PC-3 (cell line): Measurements from ENCODE around the gene NPRL2. TPM values are rescaled to one million over a fixed set of nuclear protein-coding genes. Genes with fewer than 3 reads are reported as not detected.
"Not testable (repeated sequence)": the region's sequence is repeated elsewhere in the genome, so short reads cannot be mapped to it uniquely, and the experiment has no call there.

ENCODE experiments used
- ATAC-seq: fragments of 200-7000 bp; cut with Tn5 transposase; 2 replicates; pipeline ENCODE4 v1.9.1; 2020; ENCODE audit warnings: mild to moderate bottlenecking, moderate library complexity
- BruUV-seq: library from RNA; stranded (reverse); fragments of 400-500 nt; replicated peaks from 2 replicates; lab custom pipeline; 2021; lab: Mats Ljungman, UMichigan
- CTCF ChIA-PET: fragments of 300-600 bp; sonication (Branson Sonifier 250); formaldehyde crosslinking; loops from one replicate; lab custom pipeline; 2022; ENCODE audit warnings: antibody characterized with exemption; lab: Charles Lee
- POLR2A ChIA-PET: fragments of 300-600 bp; sonication (Branson Sonifier 250); formaldehyde crosslinking; loops from one replicate; lab custom pipeline; 2022; ENCODE audit warnings: antibody characterized with exemption; ENCODE audit not compliant: unreplicated experiment; lab: Charles Lee
- DNase-seq: peaks from one replicate; pipeline ENCODE4 v3.0.0-alpha.2; 2015
- H2AFZ ChIP-seq: fragments of 300-600 bp; sonication (generic); 2 replicates; pipeline ENCODE4 v1.6.0; 2016; ENCODE audit warnings: antibody characterized with exemption, low read length
- H3F3A ChIP-seq: fragments of 300-600 bp; sonication (generic); one replicate; pipeline ENCODE4 v1.6.0; 2017; ENCODE audit warnings: antibody characterized with exemption, low read length, control low read depth, mild to moderate bottlenecking; ENCODE audit not compliant: unreplicated experiment
- H3K27ac ChIP-seq: fragments of 300-600 bp; sonication (generic); 2 replicates; pipeline ENCODE4 v1.5.1; 2016; ENCODE audit warnings: mild to moderate bottlenecking, low read length
- H3K27me3 ChIP-seq: fragments of 300-600 bp; sonication (generic); 2 replicates; pipeline ENCODE4 v1.6.1; 2016; ENCODE audit warnings: low read length, mixed read lengths
- H3K36me3 ChIP-seq: fragments of 300-600 bp; sonication (generic); 2 replicates; pipeline ENCODE4 v1.6.1; 2016; ENCODE audit warnings: low read depth, mixed run types, low read length, mixed read lengths
- H3K4me1 ChIP-seq: fragments of 300-600 bp; sonication (generic); 2 replicates; pipeline ENCODE4 v1.5.1; 2016; ENCODE audit warnings: low read length; ENCODE audit not compliant: insufficient read depth
- H3K4me2 ChIP-seq: fragments of 300-600 bp; sonication (generic); 2 replicates; pipeline ENCODE4 v1.6.0; 2016; ENCODE audit warnings: low read length
- H3K4me3 ChIP-seq: fragments of 300-600 bp; sonication (generic); 2 replicates; pipeline ENCODE4 v1.5.1; 2016; ENCODE audit warnings: mild to moderate bottlenecking, low read length, mixed read lengths
- H3K79me2 ChIP-seq: fragments of 300-600 bp; sonication (generic); 2 replicates; pipeline ENCODE4 v1.6.1; 2017; ENCODE audit warnings: low read length, mixed read lengths
- H3K9ac ChIP-seq: fragments of 300-600 bp; sonication (generic); 2 replicates; pipeline ENCODE4 v1.6.0; 2016; ENCODE audit warnings: mild to moderate bottlenecking, low read length
- H3K9me2 ChIP-seq: fragments of 300-600 bp; sonication (generic); replicated peaks from 2 replicates; pipeline ENCODE4 v1.6.1; 2016; ENCODE audit warnings: mixed run types, low read length, mixed read lengths
- H3K9me3 ChIP-seq: fragments of 300-600 bp; sonication (generic); 2 replicates; pipeline ENCODE4 v1.6.1; 2016; ENCODE audit warnings: low read length, mixed read lengths
- H4K20me1 ChIP-seq: fragments of 300-600 bp; sonication (generic); 2 replicates; pipeline ENCODE4 v1.6.1; 2016; ENCODE audit warnings: low read length, mixed read lengths
- EZH2 ChIP-seq: fragments of 300-600 bp; sonication (generic); IDR thresholded peaks from one replicate; pipeline ENCODE4 v1.6.1; 2017; ENCODE audit warnings: antibody characterized with exemption, mild to moderate bottlenecking, low read length; ENCODE audit not compliant: unreplicated experiment
- EZH2phosphoT487 ChIP-seq: fragments of 300-600 bp; sonication (generic); IDR thresholded peaks from 2 replicates; pipeline ENCODE4 v1.6.1; 2018; ENCODE audit warnings: mild to moderate bottlenecking, antibody characterized with exemption, low read length, borderline replicate concordance
- intact Hi-C: fragments of 100-400 bp; cut with micrococcal nuclease; formaldehyde crosslinking; loops from 2 replicates; pipeline ENCODE4 v1.9.0; 2023
- total RNA-seq: library from RNA; depleted of rRNA; stranded (reverse); fragments of >200 nt; gene quantifications from 2 replicates; pipeline ENCODE4 v1.2.3, GENCODE V29; 2014
- TF ChIP-seq, protein P1 (sequence below): fragments of 300-600 bp; sonication (generic); conservative IDR thresholded peaks from 2 replicates; pipeline ENCODE4 v1.5.1; 2017; ENCODE audit warnings: antibody characterized with exemption, low read depth, mild to moderate bottlenecking, low read length

The NPRL2 gene
- total RNA-seq, 1 experiment from 2014 or later = 56.9 TPM

DNA sequence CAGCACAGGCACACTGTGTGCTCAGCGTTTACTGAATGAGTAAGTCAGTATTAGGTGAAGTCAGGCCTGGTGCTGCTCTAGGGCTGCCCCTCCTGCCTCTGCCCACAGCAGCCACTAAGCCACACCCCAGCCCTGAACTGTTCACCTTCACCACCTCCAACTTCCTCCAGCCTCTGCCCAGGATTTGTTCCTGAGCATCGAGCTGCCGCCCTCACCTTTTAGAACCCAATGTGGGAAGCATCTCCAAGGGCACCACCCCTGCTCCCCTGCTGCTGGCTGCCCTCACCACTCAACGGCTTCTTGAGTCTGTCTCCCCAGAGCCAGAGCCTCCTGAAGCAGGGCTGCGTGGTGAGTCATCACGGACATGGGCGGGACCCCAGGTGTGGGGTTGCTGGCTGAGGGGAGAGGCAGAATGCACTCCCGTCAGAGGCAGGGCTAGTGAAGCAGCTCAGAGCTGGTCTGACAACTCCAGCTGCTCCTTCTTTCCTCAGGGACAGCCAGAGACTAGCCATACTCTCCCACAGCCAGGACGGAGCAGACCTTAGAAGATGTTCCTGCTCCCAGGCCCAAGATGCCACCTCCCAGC, 33.8 kb downstream of the NPRL2 start:
- intact Hi-C loops = loop anchor here (1.0 kb wide), 1 partner anchor 17 kb away; the partner anchor contains the start of genes HYAL3 and NAA80
- Histone ChIP-seq H3K4me3 (peak overlapping the region; percentile 57), H3K9ac (peak overlapping the region; percentile 60), H3F3A (peaks cover 13% of the 10 kb centered on the region), H3K9me3 (no peaks in the 10 kb centered on the region), H3K4me2 (peak overlapping the region; percentile 88), H4K20me1 (no peaks in the 10 kb centered on the region), H3K4me1 (peaks cover 48% of the 10 kb centered on the region), H3K79me2 (peaks cover 35% of the 10 kb centered on the region), H3K27me3 (no peaks in the 10 kb centered on the region), H3K27ac (peak overlapping the region; percentile 92), H2AFZ (no peak overlapping the region), H3K36me3 (peaks cover 6% of the 10 kb centered on the region), H3K9me2 (no peaks in the 10 kb centered on the region)
- ChIA-PET POLR2A (interaction anchor here (0.5 to 1.4 kb wide), 3 partner anchors 11 to 25 kb away, joined by 3 to 4 read pairs (median 4); partner anchors contain the start of genes HYAL3, IFRD2, NAA80 and TUSC2), CTCF (interaction anchor here (0.6 kb wide), 1 partner anchor 12 kb away, joined by 3 read pairs; no protein-coding TSS in a partner anchor)
- no TSS peak for BruUV-seq
- DNase-seq (peak; percentile 98), ATAC-seq (peak; percentile 79)
- TF ChIP-seq EZH2 = no peak
- TF ChIP-seq EZH2phosphoT487 = no peak
- TF ChIP-seq, protein P1, sequence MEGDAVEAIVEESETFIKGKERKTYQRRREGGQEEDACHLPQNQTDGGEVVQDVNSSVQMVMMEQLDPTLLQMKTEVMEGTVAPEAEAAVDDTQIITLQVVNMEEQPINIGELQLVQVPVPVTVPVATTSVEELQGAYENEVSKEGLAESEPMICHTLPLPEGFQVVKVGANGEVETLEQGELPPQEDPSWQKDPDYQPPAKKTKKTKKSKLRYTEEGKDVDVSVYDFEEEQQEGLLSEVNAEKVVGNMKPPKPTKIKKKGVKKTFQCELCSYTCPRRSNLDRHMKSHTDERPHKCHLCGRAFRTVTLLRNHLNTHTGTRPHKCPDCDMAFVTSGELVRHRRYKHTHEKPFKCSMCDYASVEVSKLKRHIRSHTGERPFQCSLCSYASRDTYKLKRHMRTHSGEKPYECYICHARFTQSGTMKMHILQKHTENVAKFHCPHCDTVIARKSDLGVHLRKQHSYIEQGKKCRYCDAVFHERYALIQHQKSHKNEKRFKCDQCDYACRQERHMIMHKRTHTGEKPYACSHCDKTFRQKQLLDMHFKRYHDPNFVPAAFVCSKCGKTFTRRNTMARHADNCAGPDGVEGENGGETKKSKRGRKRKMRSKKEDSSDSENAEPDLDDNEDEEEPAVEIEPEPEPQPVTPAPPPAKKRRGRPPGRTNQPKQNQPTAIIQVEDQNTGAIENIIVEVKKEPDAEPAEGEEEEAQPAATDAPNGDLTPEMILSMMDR = no peak

DNA sequence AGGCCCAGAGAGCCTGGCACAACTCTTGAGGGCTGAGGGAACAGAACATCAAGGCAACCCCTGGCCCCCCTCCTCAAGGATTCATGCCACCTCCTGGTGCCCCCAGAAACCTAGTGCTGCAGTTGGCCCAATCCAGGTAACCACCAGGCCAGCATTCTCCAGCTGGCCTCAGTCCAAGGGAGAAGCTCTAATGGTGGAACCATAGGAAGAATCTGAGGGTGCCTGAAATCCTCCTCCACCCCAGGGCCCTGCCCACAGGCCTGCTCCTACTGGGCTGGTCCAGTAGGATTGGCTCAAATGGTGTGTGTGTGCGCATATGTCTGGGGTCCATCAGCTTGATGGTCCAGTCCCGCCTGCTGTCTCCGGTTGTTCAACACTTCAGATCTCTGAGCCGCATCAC, 35.8 kb downstream of the NPRL2 start:
- intact Hi-C loops = no loop called here
- no peak for DNase-seq
- Histone ChIP-seq H3K27me3 (no peaks in the 10 kb centered on the region), H3K4me2 (no peak overlapping the region), H3K27ac (no peak overlapping the region), H3K36me3 (peaks cover 6% of the 10 kb centered on the region), H2AFZ (no peak overlapping the region), H3K9ac (no peak overlapping the region), H3K79me2 (peaks cover 24% of the 10 kb centered on the region), H4K20me1 (no peaks in the 10 kb centered on the region), H3F3A (peaks cover 13% of the 10 kb centered on the region), H3K4me1 (peaks cover 40% of the 10 kb centered on the region), H3K9me3 (no peaks in the 10 kb centered on the region), H3K4me3 (no peak overlapping the region), H3K9me2 (no peaks in the 10 kb centered on the region)
- TF ChIP-seq EZH2phosphoT487 (no peak), EZH2 (no peak)
- TF ChIP-seq, protein P1 = no peak
- POLR2A ChIA-PET = interaction anchor here (0.5 to 0.6 kb wide), 2 partner anchors 14 to 253 kb away, joined by 3 read pairs; partner anchors contain the start of gene C3orf18
- no TSS peak for BruUV-seq
- ATAC-seq = no peak
- CTCF ChIA-PET = no interaction called here

DNA sequence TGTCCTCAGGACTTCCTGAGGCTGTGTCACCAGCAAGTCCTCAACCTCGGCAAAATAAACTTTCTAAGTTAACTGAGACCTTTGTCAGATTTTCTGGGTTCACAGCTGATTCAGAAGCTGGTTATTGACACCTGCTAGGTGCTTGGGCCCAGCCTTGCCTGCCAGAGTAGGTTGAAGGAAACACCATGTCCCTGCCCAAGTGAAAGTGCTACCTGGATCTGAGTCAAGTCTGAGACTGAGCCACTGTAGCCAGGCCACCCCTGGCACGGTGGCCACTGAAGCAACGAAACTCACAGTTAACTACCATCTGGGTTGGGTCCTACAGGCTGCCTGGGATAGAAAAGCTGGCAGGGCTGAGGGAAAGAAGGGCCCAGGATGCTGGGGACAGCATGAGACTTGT, 36.2 kb downstream of the NPRL2 start:
- Histone ChIP-seq H3K9me3 (no peaks in the 10 kb centered on the region), H3K27me3 (no peaks in the 10 kb centered on the region), H3K9ac (no peak overlapping the region), H3K79me2 (peaks cover 19% of the 10 kb centered on the region), H3K36me3 (peaks cover 4% of the 10 kb centered on the region), H2AFZ (no peak overlapping the region), H3K4me2 (no peak overlapping the region), H3K27ac (no peak overlapping the region), H3K4me3 (no peak overlapping the region), H3K4me1 (peaks cover 35% of the 10 kb centered on the region), H3K9me2 (no peaks in the 10 kb centered on the region), H3F3A (peaks cover 13% of the 10 kb centered on the region), H4K20me1 (no peaks in the 10 kb centered on the region)
- no peak for TF ChIP-seq EZH2
- BruUV-seq = no TSS peak
- intact Hi-C loops = no loop called here
- DNase-seq (no peak), ATAC-seq (no peak)
- POLR2A ChIA-PET = interaction anchor here (0.5 to 0.7 kb wide), 2 partner anchors 10 to 14 kb away, joined by 3 to 6 read pairs; no protein-coding TSS in a partner anchor
- CTCF ChIA-PET = no interaction called here

DNA sequence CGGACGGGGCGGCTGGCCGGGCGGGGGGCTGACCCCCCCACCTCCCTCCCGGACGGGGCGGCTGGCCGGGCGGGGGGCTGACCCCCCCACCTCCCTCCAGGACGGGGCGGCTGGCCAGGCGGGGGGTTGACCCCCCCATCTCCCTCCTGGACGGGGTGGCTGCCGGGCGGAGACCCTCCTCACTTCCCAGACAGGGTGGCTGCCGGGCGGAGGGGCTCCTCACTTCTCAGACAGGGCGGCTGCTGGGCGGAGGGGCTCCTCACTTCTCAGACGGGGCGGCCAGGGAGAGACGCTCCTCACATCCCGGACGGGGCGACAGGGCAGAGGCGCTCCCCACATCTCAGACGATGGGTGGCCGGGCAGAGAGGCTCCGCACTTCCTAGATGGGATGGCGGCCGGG, 38.5 kb downstream of the NPRL2 start:
- H3K4me2 ChIP-seq, BruUV-seq, H2AFZ ChIP-seq, intact Hi-C loops, H3F3A ChIP-seq, POLR2A ChIA-PET, H3K27ac ChIP-seq, CTCF ChIA-PET, DNase-seq, H3K4me3 ChIP-seq, H3K27me3 ChIP-seq, H3K36me3 ChIP-seq, H4K20me1 ChIP-seq, H3K9ac ChIP-seq, H3K9me2 ChIP-seq, H3K79me2 ChIP-seq, ATAC-seq, H3K9me3 ChIP-seq: not testable (repeated sequence)
- H3K4me1 ChIP-seq = peaks cover 12% of the 10 kb centered on the region
